HCT116 (cell line): Measurements from ENCODE around the gene DPP6. TPM values are rescaled to one million over a fixed set of nuclear protein-coding genes. Genes with fewer than 3 reads are reported as not detected.

ENCODE experiments used
- ATAC-seq: fragments of 200-7000 bp; cut with Tn5 transposase; 2 replicates; pipeline ENCODE4 v1.9.1; 2020; ENCODE audit warnings: mild to moderate bottlenecking, moderate library complexity
- BruUV-seq: library from RNA; stranded (reverse); fragments of 400-500 nt; replicated peaks from 2 replicates; lab custom pipeline; 2021; lab: Mats Ljungman, UMichigan
- CTCF ChIA-PET: fragments of 300-600 bp; sonication (Branson Sonifier 250); formaldehyde crosslinking; loops from one replicate; lab custom pipeline; 2021; ENCODE audit warnings: antibody characterized with exemption; lab: Charles Lee
- POLR2A ChIA-PET: fragments of 300-600, 350-600 bp; sonication (Branson Sonifier 250); formaldehyde crosslinking; loops from one replicate; lab custom pipeline; 2021; ENCODE audit warnings: antibody characterized with exemption; lab: Charles Lee
- RAD21 ChIA-PET, 2 experiments: fragments of 300-600 bp; sonication (Branson Sonifier 250); formaldehyde crosslinking; loops; one replicate each; lab custom pipeline; 2023; ENCODE audit warnings: low total read pairs in 2 of 2; ENCODE audit not compliant: uncharacterized antibody in 2 of 2, unreplicated experiment in 2 of 2, low non-redundant PET in 1 of 2; lab: Charles Lee
- DNase-seq: peaks from one replicate; pipeline ENCODE4 v3.0.0-alpha.2; 2010; ENCODE audit warnings: low read depth, low spot score
- H2AFZ ChIP-seq: fragments of 200-600 bp; shearing (Covaris generic), sonication (generic); 2 replicates; pipeline ENCODE4 v1.6.1; 2017; ENCODE audit warnings: low read depth, mixed run types, mixed read lengths, antibody characterized with exemption, low read length; ENCODE audit not compliant: poor library complexity, severe bottlenecking
- H3K27ac ChIP-seq: 2 replicates; pipeline ENCODE4 v1.5.1; 2012; ENCODE audit warnings: low read depth, low read length
- H3K27me3 ChIP-seq: fragments of 200-600 bp; sonication (generic); 2 replicates; pipeline ENCODE4 v1.6.1; 2016; ENCODE audit warnings: mixed run types, low read length, mixed read lengths; ENCODE audit not compliant: insufficient read depth
- H3K36me3 ChIP-seq, 2 experiments: fragments of 200-500 bp in 1 of 2; fragments of 200-600 bp in 1 of 2; sonication (Bioruptor generic) in 1 of 2; sonication (generic) in 1 of 2; 2 replicates each; pipeline versions ENCODE4 v1.5.1 to v1.6.1; 2014 to 2016; ENCODE audit warnings: low read length in 2 of 2, inconsistent platforms in 1 of 2, mixed read lengths in 1 of 2, mixed run types in 1 of 2; ENCODE audit not compliant: insufficient read depth in 2 of 2, control insufficient read depth in 1 of 2
- H3K4me1 ChIP-seq, 2 experiments: fragments of 200-600 bp in 1 of 2; sonication (generic) in 1 of 2; 2 replicates each; pipeline versions ENCODE4 v1.5.1 to v1.6.1; 2012 to 2017; ENCODE audit warnings: low read length in 2 of 2, inconsistent platforms in 1 of 2, mild to moderate bottlenecking in 1 of 2, mixed read lengths in 1 of 2, mixed run types in 1 of 2, moderate library complexity in 1 of 2; ENCODE audit not compliant: insufficient read depth in 2 of 2, control insufficient read depth in 1 of 2
- H3K4me2 ChIP-seq: fragments of 200-600 bp; sonication (generic); 2 replicates; pipeline ENCODE4 v1.6.1; 2017; ENCODE audit warnings: mixed run types, low read length, mixed read lengths
- H3K4me3 ChIP-seq, 2 experiments: fragments of 200-600 bp in 1 of 2; sonication (generic) in 1 of 2; replicated peaks in 1 of 2; 2 replicates each; pipeline ENCODE4 v1.5.1; 2011 to 2016; ENCODE audit warnings: low read length in 2 of 2, control low read depth in 1 of 2, low read depth in 1 of 2, mild to moderate bottlenecking in 1 of 2, mixed read lengths in 1 of 2, mixed run types in 1 of 2
- H3K79me2 ChIP-seq: fragments of 200-600 bp; sonication (generic); 2 replicates; pipeline ENCODE4 v1.6.1; 2017; ENCODE audit warnings: mild to moderate bottlenecking, mixed run types, low read length, moderate library complexity, mixed read lengths; ENCODE audit not compliant: insufficient read depth
- H3K9ac ChIP-seq: fragments of 200-600 bp; sonication (generic); 2 replicates; pipeline ENCODE4 v1.6.1; 2016; ENCODE audit warnings: low read length, mixed read lengths
- H3K9me2 ChIP-seq: fragments of 200-600 bp; sonication (generic), shearing (Covaris generic); 2 replicates; pipeline ENCODE4 v1.6.1; 2017; ENCODE audit warnings: mixed run types, mild to moderate bottlenecking, moderate library complexity; ENCODE audit not compliant: insufficient read depth
- H3K9me3 ChIP-seq, 2 experiments: fragments of 200-500 bp in 1 of 2; fragments of 200-600 bp in 1 of 2; sonication (Bioruptor generic) in 1 of 2; sonication (generic) in 1 of 2; 2 replicates each; pipeline ENCODE4 v1.6.1; 2014 to 2017; ENCODE audit warnings: low read length in 2 of 2, mixed read lengths in 2 of 2, inconsistent platforms in 1 of 2, low read depth in 1 of 2, mild to moderate bottlenecking in 1 of 2, mixed run types in 1 of 2, moderate library complexity in 1 of 2; ENCODE audit not compliant: control insufficient read depth in 1 of 2, insufficient read depth in 1 of 2
- H4K20me1 ChIP-seq: fragments of 200-600 bp; sonication (generic), shearing (Covaris generic); 2 replicates; pipeline ENCODE4 v1.6.1; 2017; ENCODE audit warnings: mixed run types, mild to moderate bottlenecking, moderate library complexity; ENCODE audit not compliant: insufficient read depth
- ATF3 ChIP-seq: IDR thresholded peaks from 2 replicates; pipeline ENCODE4 v1.6.1; 2012
- CEBPB ChIP-seq: IDR thresholded peaks from 2 replicates; pipeline ENCODE4 v1.6.1; 2012; ENCODE audit warnings: low read depth
- CTCF ChIP-seq, 3 experiments: fragments of 200-600 bp in 1 of 3; sonication (generic) in 1 of 3; IDR thresholded peaks in 2 of 3; conservative IDR thresholded peaks in 1 of 3; 2 replicates each; pipeline ENCODE4 v1.5.1; 2012 to 2017; ENCODE audit warnings: low read depth in 2 of 3, low read length in 2 of 3, antibody characterized with exemption in 1 of 3, borderline replicate concordance in 1 of 3, control low read depth in 1 of 3, mild to moderate bottlenecking in 1 of 3, mixed read lengths in 1 of 3, mixed run types in 1 of 3, moderate library complexity in 1 of 3; ENCODE audit not compliant: insufficient read depth in 1 of 3
- EGR1 ChIP-seq: IDR thresholded peaks from 2 replicates; pipeline ENCODE4 v1.6.1; 2012; ENCODE audit warnings: low read depth
- EZH2 ChIP-seq: fragments of 200-600 bp; sonication (generic); IDR thresholded peaks from 2 replicates; pipeline ENCODE4 v1.6.1; 2017; ENCODE audit warnings: antibody characterized with exemption, mixed run types
- FOSL1 ChIP-seq: IDR thresholded peaks from 2 replicates; pipeline ENCODE4 v1.6.1; 2012; ENCODE audit warnings: low read depth
- JUND ChIP-seq: IDR thresholded peaks from 2 replicates; pipeline ENCODE4 v1.6.1; 2012
- MAX ChIP-seq: IDR thresholded peaks from 2 replicates; pipeline ENCODE4 v1.6.1; 2012
- POLR2A ChIP-seq: IDR thresholded peaks from 2 replicates; pipeline ENCODE4 v1.7.0; 2011; ENCODE audit warnings: borderline replicate concordance; ENCODE audit not compliant: insufficient read depth, insufficient read length; ENCODE audit errors: extremely low read depth
- POLR2AphosphoS5 ChIP-seq: IDR thresholded peaks from 2 replicates; pipeline ENCODE4 v1.6.1; 2011; ENCODE audit warnings: mild to moderate bottlenecking, low read depth, low read length, moderate library complexity
- RAD21 ChIP-seq: IDR thresholded peaks from 2 replicates; pipeline ENCODE4 v1.6.1; 2012; ENCODE audit warnings: low read depth, mild to moderate bottlenecking
- REST ChIP-seq: IDR thresholded peaks from 2 replicates; pipeline ENCODE4 v1.6.1; 2012; ENCODE audit warnings: low read depth
- SIN3A ChIP-seq: IDR thresholded peaks from 2 replicates; pipeline ENCODE4 v1.6.1; 2012; ENCODE audit warnings: low read depth
- SP1 ChIP-seq: IDR thresholded peaks from 2 replicates; pipeline ENCODE4 v1.6.1; 2012; ENCODE audit warnings: low read depth
- SRF ChIP-seq: IDR thresholded peaks from 2 replicates; pipeline ENCODE4 v1.6.1; 2012; ENCODE audit warnings: low read depth
- TCF7L2 ChIP-seq: IDR thresholded peaks from 2 replicates; pipeline ENCODE4 v1.7.0; 2011; ENCODE audit warnings: borderline replicate concordance, inconsistent platforms; ENCODE audit not compliant: insufficient read depth, insufficient read length; ENCODE audit errors: extremely low read depth
- ZFX ChIP-seq: fragments of 450-650 bp; IDR thresholded peaks from 2 replicates; pipeline ENCODE4 v1.6.1; 2017
- ZNF274 ChIP-seq: fragments of 200-500 bp; sonication (Bioruptor generic); IDR thresholded peaks from 2 replicates; pipeline ENCODE4 v1.6.1; 2014; ENCODE audit warnings: mild to moderate bottlenecking, low read depth, low read length, inconsistent platforms
- intact Hi-C: fragments of 100-400 bp; cut with micrococcal nuclease; formaldehyde crosslinking; loops from 2 replicates; pipeline ENCODE4 v1.10.0; 2022
- total RNA-seq: library from RNA; stranded (reverse); gene quantifications from one replicate; pipeline ENCODE4 v1.2.1, GENCODE V29; 2021; ENCODE audit not compliant: unreplicated experiment

The DPP6 gene
- total RNA-seq, 1 experiment from 2014 or later, result not detected

GRCh38 chr7:154679379-154680053 is 627.3 kb downstream of the DPP6 start:
- no peak overlapping the region for H3K4me3 ChIP-seq
- no peaks in the 10 kb centered on the region for H4K20me1 ChIP-seq
- H3K9ac ChIP-seq, result no peak overlapping the region
- BruUV-seq, result no TSS peak
- ATAC-seq, result no peak
- TF ChIP-seq ZFX (no peak), MAX (no peak), JUND (no peak), CEBPB (no peak), CTCF (IDR thresholded peaks at IDR 0.05 in 2 of 3, conservative IDR thresholded peaks at IDR 0.05 in 1 of 3; ENCODE audit: borderline replicate concordance in 1 of 3, insufficient read depth in 1 of 3, low read depth in 2 of 3, low read length in 2 of 3) (no peak), FOSL1 (no peak), RAD21 (no peak), ATF3 (no peak), EGR1 (no peak), EZH2 (no peak), TCF7L2 (no peak), SP1 (no peak), SIN3A (no peak), POLR2AphosphoS5 (no peak), ZNF274 (no peak), SRF (no peak), REST (no peak), POLR2A (no peak)
- no peak for DNase-seq
- ChIA-PET CTCF (no interaction called here), POLR2A (no interaction called here), RAD21 (no interaction called here)
- no peaks in the 10 kb centered on the region for H3K36me3 ChIP-seq
- no peaks in the 10 kb centered on the region for H3K27me3 ChIP-seq
- no peaks in the 10 kb centered on the region for H3K9me2 ChIP-seq
- H3K79me2 ChIP-seq, result no peaks in the 10 kb centered on the region
- H3K9me3 ChIP-seq, result no peaks in the 10 kb centered on the region; a peak in 1 of 4 replicates
- no peak overlapping the region for H3K4me2 ChIP-seq
- H2AFZ ChIP-seq, result no peak overlapping the region
- no peaks in the 10 kb centered on the region for H3K4me1 ChIP-seq
- H3K27ac ChIP-seq, result no peak overlapping the region
- intact Hi-C loops, result no loop called here
